Measurements from ENCODE around the gene ABR. TPM values are rescaled to one million over a fixed set of nuclear protein-coding genes. Genes with fewer than 3 reads are reported as not detected.

ABR gene
- polyA plus RNA-seq, 2 of the 4 experiments (the other 2 are of a cell fraction) = 70.9 to 73.8 TPM

GRCh38 chr17:964876-965275 lies 214.9 kb downstream of the ABR start:
- ATAC-seq = peak in 1 of 2 experiments; percentile 31; a peak in 2 of 6 replicates
- H3K27ac ChIP-seq = no peak overlapping the region
- H3K9me3 ChIP-seq = no peaks in the 10 kb centered on the region
- 93% methylated on average over 14 of the region's 14 CpGs for WGBS (ENCODE audit: missing lambda C conversion rate)
- TF ChIP-seq BCL3 (IDR thresholded peaks at IDR 0.05) (no peak), POLR2AphosphoS2 (conservative IDR thresholded peaks at IDR 0.05; ENCODE audit: low read length) (no peak), SREBF2 (IDR thresholded peaks at IDR 0.05) (no peak), ZNF302 (CRISPR knock-in tag; IDR thresholded peaks at IDR 0.05) (no peak), CHD4 (IDR thresholded peaks at IDR 0.05; ENCODE audit: borderline replicate concordance) (no peak), NPAS2 (CRISPR knock-in tag; IDR thresholded peaks at IDR 0.05; ENCODE audit: borderline replicate concordance) (no peak), RCOR1 (IDR thresholded peaks at IDR 0.05; ENCODE audit: low read depth, low read length) (no peak), KDM5A (IDR thresholded peaks at IDR 0.05) (no peak), ESRRA (IDR thresholded peaks at IDR 0.05; ENCODE audit: borderline replicate concordance, low read length) (no peak), USF2 (IDR thresholded peaks at IDR 0.05) (no peak), TP53 (CRISPR knock-in tag; IDR thresholded peaks at IDR 0.05) (no peak), JUN (IDR thresholded peaks at IDR 0.05) (no peak), HMGXB4 (CRISPR knock-in tag; IDR thresholded peaks at IDR 0.05; ENCODE audit: borderline replicate concordance) (no peak), JUNB (IDR thresholded peaks at IDR 0.05) (no peak)
- H3K4me1 ChIP-seq = no peaks in the 10 kb centered on the region
- no peak for FAIRE-seq
- ChIA-PET POLR2A (no interaction called here), CTCF (interaction anchor here (0.9 to 6.5 kb wide), 8 partner anchors 9 to 553 kb away, joined by 3 to 40 read pairs (median 4); partner anchors contain the start of genes NXN and TIMM22)
- no peak for DNase-seq (ENCODE audit: low read depth in 1 of 2, low spot score in 1 of 2)
- H3K4me3 ChIP-seq = no peak overlapping the region
- H3K4me2 ChIP-seq = no peak overlapping the region

GRCh38 chr17:962670-963069 lies 217.1 kb downstream of the ABR start:
- peaks cover 13% of the 10 kb centered on the region for H3K4me1 ChIP-seq
- FAIRE-seq (no peak), DNase-seq (ENCODE audit: low read depth in 1 of 2, low spot score in 1 of 2) (no peak), ATAC-seq (no peak)
- TF ChIP-seq FOSB (CRISPR knock-in tag; IDR thresholded peaks at IDR 0.05) (no peak), ZNF302 (CRISPR knock-in tag; IDR thresholded peaks at IDR 0.05) (no peak), SREBF2 (IDR thresholded peaks at IDR 0.05) (no peak), ELK1 (IDR thresholded peaks at IDR 0.05; ENCODE audit: low read depth, low read length) (no peak), MYC (IDR thresholded peaks at IDR 0.05; ENCODE audit: borderline replicate concordance, low read length) (no peak), KDM1A (IDR thresholded peaks at IDR 0.05; ENCODE audit: low read depth) (no peak)
- H3K27ac ChIP-seq = no peak overlapping the region
- H3K4me3 ChIP-seq = no peak overlapping the region
- ChIA-PET POLR2A (no interaction called here), CTCF (interaction anchor here (1.7 to 3.2 kb wide), 2 partner anchors 18 to 34 kb away, joined by 3 to 20 read pairs; partner anchors contain the start of genes NXN and TIMM22)
- WGBS (ENCODE audit: missing lambda C conversion rate) = 90% methylated on average over 11 of the region's 11 CpGs
- H3K4me2 ChIP-seq = no peak overlapping the region
- no peaks in the 10 kb centered on the region for H3K9me3 ChIP-seq

GRCh38 chr17:962166-962565 lies 217.6 kb downstream of the ABR start:
- no peak for FAIRE-seq
- ChIA-PET CTCF (interaction anchor here (1.7 to 3.2 kb wide), 2 partner anchors 18 to 35 kb away, joined by 3 to 20 read pairs; partner anchors contain the start of genes NXN and TIMM22), POLR2A (no interaction called here)
- Histone ChIP-seq H3K4me3 (no peak overlapping the region), H3K4me1 (peaks cover 18% of the 10 kb centered on the region), H3K4me2 (no peak overlapping the region), H3K9me3 (no peaks in the 10 kb centered on the region), H3K27ac (no peak overlapping the region)
- 80% methylated on average over 8 of the region's 8 CpGs for WGBS (ENCODE audit: missing lambda C conversion rate)
- no peak for TF ChIP-seq TP53 (CRISPR knock-in tag; IDR thresholded peaks at IDR 0.05)
- TF ChIP-seq CHD4 (IDR thresholded peaks at IDR 0.05; ENCODE audit: borderline replicate concordance) = no peak
- TF ChIP-seq MAFK (IDR thresholded peaks at IDR 0.05; ENCODE audit: partially characterized antibody) = no peak
- no peak for TF ChIP-seq ESRRA (IDR thresholded peaks at IDR 0.05; ENCODE audit: borderline replicate concordance, low read length)
- TF ChIP-seq HES2 (IDR thresholded peaks at IDR 0.05) = no peak
- TF ChIP-seq FOXS1 (CRISPR knock-in tag; IDR thresholded peaks at IDR 0.05) = no peak
- no peak for TF ChIP-seq PBX3 (IDR thresholded peaks at IDR 0.05)
- no peak for TF ChIP-seq POLR2AphosphoS2 (conservative IDR thresholded peaks at IDR 0.05; ENCODE audit: low read length)
- TF ChIP-seq MAX (IDR thresholded peaks at IDR 0.05) = no peak
- TF ChIP-seq ZSCAN20 (CRISPR knock-in tag; IDR thresholded peaks at IDR 0.05) = no peak
- no peak for TF ChIP-seq KDM5A (IDR thresholded peaks at IDR 0.05)
- TF ChIP-seq POLR2A (IDR thresholded peaks at IDR 0.05; ENCODE audit: low read length) = no peak
- TF ChIP-seq SMC3 (IDR thresholded peaks at IDR 0.05) = no peak
- ATAC-seq = no peak
- DNase-seq (ENCODE audit: low read depth in 1 of 2, low spot score in 1 of 2) = no peak
